DND-41 (cell line): ENCODE results near the gene FTO.

Experiments used
- ATAC-seq: fragments of 200-7000 bp; cut with Tn5 transposase; 3 replicates; pipeline ENCODE4 v1.9.1; 2021; ENCODE audit warnings: low read depth; ENCODE audit not compliant: insufficient read depth
- DNase-seq: peaks from one replicate; pipeline ENCODE4 v3.0.0-alpha.2; 2020
- H2AFZ ChIP-seq: 2 replicates; pipeline ENCODE4 v1.6.0; 2012; ENCODE audit warnings: low read depth, low read length
- H3K27ac ChIP-seq: 2 replicates; pipeline ENCODE4 v1.5.1; 2012; ENCODE audit warnings: low read length, inconsistent platforms
- H3K27me3 ChIP-seq: fragments of 200-600 bp; sonication (generic); 2 replicates; pipeline ENCODE4 v1.6.0; 2012; ENCODE audit warnings: low read length, mild to moderate bottlenecking, inconsistent platforms; ENCODE audit not compliant: insufficient read depth, poor library complexity
- H3K36me3 ChIP-seq: 2 replicates; pipeline ENCODE4 v1.5.1; 2012; ENCODE audit warnings: low read length, inconsistent platforms; ENCODE audit not compliant: insufficient read depth
- H3K4me1 ChIP-seq: 2 replicates; pipeline ENCODE4 v1.5.1; 2012; ENCODE audit warnings: mild to moderate bottlenecking, low read length; ENCODE audit not compliant: insufficient read depth
- H3K4me2 ChIP-seq: 2 replicates; pipeline ENCODE4 v1.6.0; 2012; ENCODE audit warnings: mild to moderate bottlenecking, moderate library complexity, low read length, inconsistent platforms; ENCODE audit not compliant: insufficient read depth
- H3K4me3 ChIP-seq, 2 experiments: fragments of 200-600 bp in 1 of 2; shearing (Covaris generic) in 1 of 2; 2 replicates each; pipeline ENCODE4 v1.5.1; 2012 to 2016; ENCODE audit warnings: inconsistent platforms in 2 of 2, low read length in 2 of 2, mild to moderate bottlenecking in 2 of 2, low read depth in 1 of 2, moderate library complexity in 1 of 2
- H3K79me2 ChIP-seq: 2 replicates; pipeline ENCODE4 v1.6.0; 2012; ENCODE audit warnings: low read length, inconsistent platforms; ENCODE audit not compliant: insufficient read depth
- H3K9ac ChIP-seq: 2 replicates; pipeline ENCODE4 v1.6.0; 2012; ENCODE audit warnings: low read depth, mild to moderate bottlenecking, inconsistent platforms, low read length, moderate library complexity
- H3K9me3 ChIP-seq: 2 replicates; pipeline ENCODE4 v1.5.1; 2012; ENCODE audit warnings: low read length, moderate library complexity, mild to moderate bottlenecking, inconsistent platforms; ENCODE audit not compliant: insufficient read depth, severe bottlenecking
- H4K20me1 ChIP-seq: 2 replicates; pipeline ENCODE4 v1.6.0; 2012; ENCODE audit warnings: low read length; ENCODE audit not compliant: insufficient read depth
- CTCF ChIP-seq: IDR thresholded peaks from 2 replicates; pipeline ENCODE4 v1.5.1; 2012; ENCODE audit warnings: borderline replicate concordance, low read length, moderate library complexity, mild to moderate bottlenecking; ENCODE audit not compliant: poor library complexity, severe bottlenecking; ENCODE audit errors: extremely low read depth
- EZH2 ChIP-seq: IDR thresholded peaks from 3 replicates; pipeline ENCODE4 v1.6.1; 2012; ENCODE audit warnings: borderline replicate concordance, low read depth, mild to moderate bottlenecking, moderate library complexity, low read length, inconsistent platforms; ENCODE audit not compliant: severe bottlenecking

The FTO gene

DNA sequence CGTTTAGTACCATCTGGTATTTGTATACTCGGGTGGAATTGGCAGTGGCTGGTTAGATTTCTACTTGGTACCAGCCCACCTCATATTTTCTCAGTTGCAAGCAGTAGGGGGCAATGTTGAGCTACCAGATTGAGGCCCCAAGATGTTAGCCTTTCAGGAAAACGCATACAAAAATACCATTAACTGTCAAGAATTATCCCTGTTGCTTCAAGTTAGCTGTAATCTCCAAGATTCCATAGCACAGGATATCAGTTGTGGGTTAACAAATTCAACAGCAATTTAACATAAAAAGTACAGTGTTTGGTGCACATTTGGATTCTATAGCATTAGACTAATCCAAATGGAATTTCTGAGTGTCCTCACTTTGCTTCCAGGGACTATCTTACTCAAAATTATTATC lies 188.2 kb downstream of the FTO start:
- Histone ChIP-seq H4K20me1 (no peaks in the 10 kb centered on the region), H3K36me3 (peaks cover 13% of the 10 kb centered on the region), H2AFZ (0 out of 2 replicates have a peak overlapping the region, but pooled peaks have one; percentile 54), H3K4me1 (peaks cover 58% of the 10 kb centered on the region), H3K27me3 (no peaks in the 10 kb centered on the region), H3K79me2 (0 out of 2 replicates have a peak, but pooled peaks cover 2% of the 10 kb centered on the region), H3K27ac (peak overlapping the region; percentile 87), H3K4me3 (peak overlapping the region in 1 of 2 experiments; percentile 46; a peak in 2 of 4 replicates), H3K9me3 (no peaks in the 10 kb centered on the region), H3K4me2 (peak overlapping the region; percentile 65), H3K9ac (peak overlapping the region; percentile 53)
- ATAC-seq (peak; percentile 86), DNase-seq (peak; percentile 86)
- TF ChIP-seq CTCF (peak; percentile 94), EZH2 (no peak)

DNA sequence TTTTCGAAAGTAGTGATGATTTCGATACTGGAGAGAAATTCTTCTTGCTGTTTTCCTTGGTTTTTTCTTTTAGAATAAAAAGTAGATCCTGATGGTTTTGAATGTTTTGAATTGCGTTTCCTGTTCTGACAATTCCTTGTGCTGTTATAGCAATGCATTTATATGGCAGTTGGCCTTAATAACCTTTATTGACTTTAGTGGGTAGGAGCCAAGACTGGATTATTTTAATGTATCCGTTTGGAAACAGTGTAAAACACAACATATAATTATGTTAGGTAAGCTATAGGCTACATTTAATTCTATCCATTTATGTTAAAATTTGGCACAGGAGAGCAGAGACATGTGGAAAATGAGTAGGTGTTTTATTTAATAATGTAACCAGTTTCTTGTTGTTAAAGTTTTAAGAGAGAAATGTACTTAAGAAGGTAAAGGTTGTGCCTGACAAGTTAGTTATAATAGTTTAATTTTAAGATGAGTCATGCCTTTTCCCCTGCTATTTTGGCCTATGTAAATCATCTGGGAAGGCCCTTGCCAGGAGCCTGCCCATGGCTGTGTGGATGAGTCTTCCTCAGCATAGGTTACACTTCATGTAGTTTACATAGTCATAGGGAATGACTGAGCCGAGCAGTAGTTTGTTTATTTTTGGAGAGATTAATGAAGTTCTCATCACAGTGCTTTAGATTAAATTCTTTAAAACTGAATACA lies 189.9 kb downstream of the FTO start:
- TF ChIP-seq CTCF (no peak), EZH2 (no peak)
- Histone ChIP-seq H3K27ac (peak overlapping the region; percentile 87), H3K4me2 (no peak overlapping the region), H3K27me3 (no peaks in the 10 kb centered on the region), H3K9me3 (no peaks in the 10 kb centered on the region), H3K4me3 (no peak overlapping the region), H3K79me2 (0 out of 2 replicates have a peak, but pooled peaks cover 2% of the 10 kb centered on the region), H2AFZ (no peak overlapping the region), H3K4me1 (peaks cover 58% of the 10 kb centered on the region), H3K36me3 (peaks cover 6% of the 10 kb centered on the region; the same call in 1 of the 2 replicates), H4K20me1 (no peaks in the 10 kb centered on the region), H3K9ac (0 out of 2 replicates have a peak overlapping the region, but pooled peaks have one; percentile 0)
- ATAC-seq (no peak), DNase-seq (no peak)

DNA sequence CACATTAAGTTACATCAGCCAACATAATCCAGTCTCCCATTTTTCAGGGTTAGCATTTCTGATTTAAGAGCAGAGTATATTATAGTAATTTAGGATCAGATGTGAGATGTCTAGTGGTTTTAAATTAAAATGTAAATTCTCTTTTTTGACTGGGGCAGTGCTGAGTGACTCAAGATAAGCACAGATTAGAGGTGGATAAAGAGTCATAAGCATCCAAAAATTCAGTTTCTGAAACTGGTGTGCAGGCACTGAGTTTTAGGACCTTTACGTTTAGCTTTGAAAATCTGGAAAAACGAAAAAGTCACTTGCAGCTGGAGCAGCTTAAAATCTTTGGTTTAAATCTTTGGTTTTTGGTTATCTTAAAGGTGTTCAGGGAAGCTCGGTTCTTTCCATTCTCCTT lies 190.7 kb downstream of the FTO start:
- TF ChIP-seq EZH2 = no peak
- TF ChIP-seq CTCF = no peak
- peaks cover 64% of the 10 kb centered on the region for H3K4me1 ChIP-seq
- DNase-seq (no peak), ATAC-seq (no peak)
- no peaks in the 10 kb centered on the region for H4K20me1 ChIP-seq
- no peaks in the 10 kb centered on the region for H3K36me3 ChIP-seq
- H3K79me2 ChIP-seq = 0 out of 2 replicates have a peak, but pooled peaks cover 2% of the 10 kb centered on the region
- H3K9ac ChIP-seq = peak overlapping the region; percentile 0; the same call in 1 of the 2 replicates
- H2AFZ ChIP-seq = no peak overlapping the region
- no peak overlapping the region for H3K4me2 ChIP-seq
- H3K4me3 ChIP-seq = no peak overlapping the region
- no peaks in the 10 kb centered on the region for H3K9me3 ChIP-seq
- H3K27me3 ChIP-seq = no peaks in the 10 kb centered on the region
- H3K27ac ChIP-seq = peak overlapping the region; percentile 87
